Common myeloid progenitor, CD34-positive (primary cell): ENCODE measurements around the gene CD69.
A peak's percentile ranks its signal among the peaks of the same experiment; 100 is the strongest.
"Not testable (repeated sequence)": the region's sequence is repeated elsewhere in the genome, so short reads cannot be mapped to it uniquely, and the experiment has no call there.

ENCODE experiments used
- CTCF ChIA-PET: fragments of 350-600 bp; sonication (Branson Sonifier 250); formaldehyde crosslinking; loops from one replicate; lab custom pipeline; 2021; ENCODE audit warnings: antibody characterized with exemption; lab: Charles Lee
- POLR2A ChIA-PET: fragments of 350-600 bp; sonication (Branson Sonifier 250); formaldehyde crosslinking; loops from one replicate; lab custom pipeline; 2021; ENCODE audit warnings: antibody characterized with exemption; lab: Charles Lee
- DNase-seq, 3 donors: peaks; one replicate each; pipeline versions ENCODE4 v3.0.0 to v3.0.0-alpha.2; 2013
- H3K27ac ChIP-seq, 2 experiments: 1 replicate in 1 of 2; 2 replicates in 1 of 2; pipeline ENCODE4 v1.7.0; 2013; ENCODE audit warnings: inconsistent platforms in 2 of 2, low read length in 2 of 2, mild to moderate bottlenecking in 2 of 2, low read depth in 1 of 2, moderate library complexity in 1 of 2; ENCODE audit not compliant: severe bottlenecking in 2 of 2, insufficient read depth in 1 of 2, poor library complexity in 1 of 2
- H3K27me3 ChIP-seq, 5 experiments: replicated peaks in 2 of 5; 1 replicate in 3 of 5; 2 replicates in 2 of 5; pipeline versions ENCODE4 v1.6.1 to v1.7.0; 2013; ENCODE audit warnings: low read length in 4 of 5, mild to moderate bottlenecking in 2 of 5, moderate library complexity in 2 of 5, inconsistent platforms in 1 of 5; ENCODE audit not compliant: insufficient read depth in 5 of 5, control insufficient read depth in 4 of 5
- H3K36me3 ChIP-seq, 4 experiments: 1 replicate in 2 of 4; 2 replicates in 2 of 4; pipeline versions ENCODE4 v1.6.1 to v1.7.0; 2013; ENCODE audit warnings: low read length in 3 of 4, control low read depth in 1 of 4, mild to moderate bottlenecking in 1 of 4; ENCODE audit not compliant: control insufficient read depth in 4 of 4, insufficient read depth in 4 of 4
- H3K4me1 ChIP-seq, 4 experiments: 1 replicate in 3 of 4; 2 replicates in 1 of 4; pipeline versions ENCODE4 v1.6.1 to v1.7.1; 2013; ENCODE audit warnings: low read length in 3 of 4, mild to moderate bottlenecking in 3 of 4, control low read depth in 1 of 4, inconsistent platforms in 1 of 4, moderate library complexity in 1 of 4; ENCODE audit not compliant: control insufficient read depth in 4 of 4, insufficient read depth in 4 of 4; ENCODE audit errors: control extremely low read depth in 1 of 4
- H3K4me3 ChIP-seq, 7 experiments: 1 replicate in 4 of 7; 2 replicates in 3 of 7; pipeline versions ENCODE4 v1.5.1 to v1.7.0; 2013; ENCODE audit warnings: mild to moderate bottlenecking in 7 of 7, low read length in 6 of 7, moderate library complexity in 6 of 7, inconsistent platforms in 2 of 7, low read depth in 2 of 7, control low read depth in 1 of 7; ENCODE audit not compliant: insufficient read depth in 4 of 7, control insufficient read depth in 1 of 7; ENCODE audit errors: extremely low read depth in 1 of 7
- H3K9me3 ChIP-seq, 5 experiments: 1 replicate in 4 of 5; 2 replicates in 1 of 5; pipeline versions ENCODE4 v1.6.1 to v1.7.1; 2013; ENCODE audit warnings: low read length in 4 of 5, mild to moderate bottlenecking in 2 of 5, inconsistent platforms in 1 of 5, low read depth in 1 of 5, moderate library complexity in 1 of 5; ENCODE audit not compliant: control insufficient read depth in 4 of 5, insufficient read depth in 2 of 5; ENCODE audit errors: control extremely low read depth in 1 of 5
- WGBS: methylation state at CpG from one replicate; pipeline ENCODE4 v1.1.5; 2013; ENCODE audit not compliant: insufficient coverage; 5-methylcytosine and 5-hydroxymethylcytosine counted together

Gene CD69

DNA sequence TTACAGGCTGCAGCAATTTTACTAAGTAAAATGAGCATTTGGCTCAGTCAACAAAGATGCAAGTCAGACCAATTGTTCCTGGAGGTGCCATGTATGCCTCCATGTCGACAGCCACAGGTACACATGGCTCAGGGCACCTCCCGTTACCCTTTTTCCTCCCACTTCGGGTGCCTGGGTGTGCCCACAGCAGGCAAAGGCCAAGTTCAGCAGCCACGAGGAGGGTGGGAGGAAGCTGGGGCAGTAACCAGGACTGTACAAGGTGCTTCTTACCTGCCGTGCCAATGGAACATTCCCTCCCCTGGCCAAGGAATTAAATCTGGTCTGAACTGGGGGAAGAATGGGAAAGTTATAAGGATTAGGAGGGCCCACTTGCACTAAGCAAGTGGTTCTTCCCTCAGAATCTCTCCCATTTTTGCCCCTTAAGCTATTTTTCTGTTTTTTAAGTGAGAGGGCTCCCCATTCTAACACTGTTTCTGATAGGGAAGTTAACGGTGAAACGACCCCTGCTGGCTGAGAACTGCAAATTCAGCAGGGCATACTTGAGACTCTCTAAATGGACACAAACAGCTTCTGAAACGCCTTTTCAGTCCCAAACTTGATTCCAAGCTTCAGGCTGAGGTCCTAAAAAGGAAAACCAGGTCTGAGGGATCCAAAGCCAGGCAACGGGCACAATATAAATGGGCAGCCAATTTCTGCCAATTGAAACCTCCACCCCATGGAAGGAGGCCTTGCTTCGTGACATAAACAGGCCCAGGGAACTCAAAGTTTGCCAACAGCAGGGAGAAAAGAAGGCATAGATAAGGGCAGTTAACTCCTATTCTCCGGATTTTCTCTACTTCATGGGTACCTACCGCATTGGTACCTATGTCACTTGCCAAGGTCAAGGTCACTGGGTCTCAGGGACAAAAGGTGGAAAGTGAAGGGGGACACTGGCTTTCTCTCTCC is 52.6 kb downstream of the CD69 start:
- WGBS, result 69% methylated on average over 9 of the region's 12 CpGs
- no peak overlapping the region for H3K27ac ChIP-seq
- no peaks in the 10 kb centered on the region for H3K36me3 ChIP-seq
- peaks cover 0 to 4% (median 0%) of the 10 kb centered on the region in 5 experiments for H3K9me3 ChIP-seq
- no peak overlapping the region for H3K4me3 ChIP-seq
- ChIA-PET CTCF (interaction anchor here (0.6 to 6.7 kb wide), 12 partner anchors 9 to 300 kb away, joined by 3 to 44 read pairs (median 4); no protein-coding TSS in a partner anchor), POLR2A (interaction anchor here (0.6 kb wide), 1 partner anchor 57 kb away, joined by 3 read pairs; no protein-coding TSS in a partner anchor)
- H3K4me1 ChIP-seq, result peaks cover 0 to 8% (median 3%) of the 10 kb centered on the region in 4 experiments
- H3K27me3 ChIP-seq, result no peaks in the 10 kb centered on the region
- DNase-seq, result peak; percentile 61 to 80 (median 74)

- POLR2A ChIA-PET, result no interaction called here
Measured at GRCh38 chr12:9707356-9707755, 53.3 kb downstream of the CD69 start.

DNA sequence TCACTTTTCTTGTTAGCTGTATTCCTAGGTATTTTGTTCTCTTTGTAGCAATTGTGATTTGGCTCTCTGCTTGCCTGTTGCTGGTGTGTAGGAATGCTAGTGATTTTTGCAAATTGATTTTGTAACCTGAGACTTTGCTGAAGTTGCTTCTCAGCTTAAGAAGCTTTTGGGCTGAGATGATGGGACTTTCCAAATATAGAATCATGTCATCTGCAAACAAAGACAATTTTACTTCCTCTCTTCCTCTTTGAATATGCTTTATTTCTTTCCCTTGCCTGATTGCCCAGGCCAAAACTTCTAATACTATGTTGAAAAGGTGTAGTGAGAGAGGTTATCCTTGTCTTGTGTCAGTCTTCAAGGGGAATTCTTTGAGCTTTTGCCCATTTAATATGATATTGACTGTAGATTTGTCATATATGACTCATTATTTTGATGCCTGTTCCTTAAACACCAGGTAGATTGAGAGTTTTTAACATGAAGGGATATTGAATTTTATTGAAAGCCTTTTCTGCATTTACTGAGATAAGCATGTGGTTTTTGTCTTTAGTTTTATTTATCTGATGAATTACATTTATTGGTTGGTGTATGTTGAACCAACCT is 54.5 kb downstream of the CD69 start:
- Histone ChIP-seq H3K27ac (no peak overlapping the region), H3K27me3 (no peaks in the 10 kb centered on the region), H3K4me3 (no peak overlapping the region), H3K36me3 (no peaks in the 10 kb centered on the region), H3K4me1 (peaks cover 2 to 23% (median 15%) of the 10 kb centered on the region in 4 experiments), H3K9me3 (peaks cover 0 to 4% (median 0%) of the 10 kb centered on the region in 5 experiments)
- peak in 2 of 3 donors; percentile 25 to 47 for DNase-seq
- ChIA-PET POLR2A (no interaction called here), CTCF (interaction anchor here (1.1 to 6.7 kb wide), 5 partner anchors 32 to 72 kb away, joined by 3 to 44 read pairs (median 4); no protein-coding TSS in a partner anchor)

More at GRCh38 chr12:9707356-9707755, 53.3 kb downstream of the CD69 start:
- peaks cover 0 to 4% (median 0%) of the 10 kb centered on the region in 5 experiments for H3K9me3 ChIP-seq
- no peak overlapping the region for H3K4me3 ChIP-seq
- DNase-seq, result no peak
- H3K27ac ChIP-seq, result no peak overlapping the region
- peaks cover 1 to 13% (median 8%) of the 10 kb centered on the region in 4 experiments for H3K4me1 ChIP-seq
- H3K27me3 ChIP-seq, result no peaks in the 10 kb centered on the region
- CTCF ChIA-PET, result interaction anchor here (1.0 to 6.7 kb wide), 6 partner anchors 8 to 73 kb away, joined by 3 to 44 read pairs (median 10); no protein-coding TSS in a partner anchor
- no peaks in the 10 kb centered on the region for H3K36me3 ChIP-seq

DNA sequence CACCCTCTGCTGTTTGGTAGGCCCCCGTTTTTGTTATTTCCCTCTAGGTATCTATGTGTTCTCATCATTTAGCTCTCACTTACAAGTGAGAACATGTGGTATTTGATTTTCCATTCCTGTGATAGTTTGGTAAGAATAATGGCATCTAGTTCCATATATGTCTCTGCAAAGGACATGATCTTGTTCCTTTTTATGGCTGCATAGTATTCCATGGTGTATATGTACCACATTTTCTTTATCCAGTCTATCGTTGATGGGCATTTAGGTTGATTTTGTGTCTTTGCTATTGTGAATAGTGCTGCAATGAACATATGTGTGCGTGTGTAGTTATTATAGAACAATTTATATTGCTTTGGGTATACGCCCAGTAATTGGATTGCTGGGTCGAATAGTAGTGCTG is 56.1 kb downstream of the CD69 start:
- CTCF ChIA-PET, H3K27ac ChIP-seq, H3K36me3 ChIP-seq, H3K4me3 ChIP-seq, DNase-seq, POLR2A ChIA-PET, H3K9me3 ChIP-seq, H3K27me3 ChIP-seq: not testable (repeated sequence)
- WGBS, result no CpG with 5 or more reads among the region's 5 CpGs
- peaks cover 2 to 35% (median 18%) of the 10 kb centered on the region in 4 experiments for H3K4me1 ChIP-seq
